GM21528 (cell line): Measurements from ENCODE around the gene FAM83C.
"Not testable (repeated sequence)": the region's sequence is repeated elsewhere in the genome, so short reads cannot be mapped to it uniquely, and the experiment has no call there.

ENCODE experiments used
- ATAC-seq: cut with Tn5 transposase; IDR thresholded peaks from one replicate; pipeline ENCODE4 v1.9.1; 2021; ENCODE audit warnings: mild to moderate bottlenecking, moderate library complexity; ENCODE audit not compliant: unreplicated experiment, low FRiP score

FAM83C gene

DNA sequence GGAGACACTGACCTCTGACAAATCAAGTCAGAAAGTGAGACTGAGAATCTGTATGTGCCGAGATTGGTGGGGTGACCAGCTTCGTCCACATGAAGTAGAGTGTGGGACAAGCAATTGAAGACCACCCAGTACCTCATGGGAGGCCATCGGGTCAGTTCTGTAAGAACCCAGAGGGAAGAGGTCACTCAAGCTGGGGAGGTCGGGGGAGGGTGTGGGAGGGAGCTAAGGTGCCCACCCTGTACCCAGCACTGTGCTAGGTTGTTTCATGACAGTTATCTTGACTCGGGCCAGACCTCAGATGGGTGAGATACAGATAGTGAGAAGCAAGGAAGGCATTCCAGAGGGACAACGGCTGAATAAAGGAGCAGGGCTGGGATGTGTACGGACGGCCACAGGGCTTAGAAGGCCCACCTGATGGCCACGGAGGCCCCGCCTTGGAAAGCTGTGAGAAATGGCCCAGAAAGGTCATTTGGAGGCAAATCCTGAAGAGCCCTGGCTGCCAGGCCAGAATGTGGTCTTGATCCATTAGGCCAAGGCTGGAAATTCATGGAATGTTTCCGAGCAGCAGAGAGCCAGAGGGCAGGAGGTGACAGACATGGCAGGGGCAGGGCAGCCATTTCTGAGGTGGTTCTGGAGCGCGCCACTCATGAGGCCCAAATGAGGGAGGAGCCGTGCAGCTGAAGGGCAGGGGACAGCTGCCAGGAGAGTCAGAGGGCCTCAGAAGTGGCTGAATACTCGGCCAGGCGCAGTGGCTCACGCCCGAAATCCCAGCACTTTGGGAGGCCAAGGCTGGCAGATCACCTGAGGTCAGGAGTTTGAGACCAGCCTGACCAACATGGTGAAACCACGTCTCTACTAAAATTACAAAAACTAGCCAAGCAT lies 22.0 kb downstream of the FAM83C start:
- ATAC-seq: no peak

DNA sequence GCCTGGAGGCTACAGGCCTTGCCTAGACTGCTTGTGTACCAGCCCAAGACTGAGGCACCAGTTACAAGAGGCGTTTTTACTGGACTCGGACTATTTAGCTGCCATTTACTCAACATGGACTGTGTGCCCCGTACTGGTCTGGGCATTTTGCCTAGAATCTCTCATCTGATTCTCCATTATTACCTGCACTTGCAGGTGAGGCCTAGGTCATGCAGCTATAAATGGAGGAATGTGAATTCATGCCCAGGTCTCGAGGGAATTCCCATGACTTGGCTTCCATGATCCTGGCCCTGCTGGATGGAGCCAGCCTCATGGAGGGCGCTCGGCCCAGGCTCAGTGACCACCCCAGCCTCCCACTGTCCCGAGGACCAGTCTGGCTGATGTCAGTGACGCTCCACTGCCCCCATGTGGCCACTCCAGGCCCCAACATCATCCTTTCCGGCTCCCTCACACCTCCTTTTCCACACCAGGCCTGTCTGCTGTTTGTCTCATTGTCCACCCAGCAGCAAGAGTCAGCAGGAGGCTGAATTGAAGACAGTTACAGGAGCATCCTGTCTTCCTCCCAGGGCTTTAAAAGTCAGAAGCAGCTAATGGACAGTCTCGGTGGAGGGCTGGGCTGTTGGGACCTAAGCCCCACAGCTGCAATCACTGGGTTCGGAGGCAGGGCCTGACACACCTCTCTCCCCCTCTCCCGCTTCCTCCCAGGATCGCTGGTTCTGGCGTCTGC lies 23.0 kb downstream of the FAM83C start:
- ATAC-seq: no peak

DNA sequence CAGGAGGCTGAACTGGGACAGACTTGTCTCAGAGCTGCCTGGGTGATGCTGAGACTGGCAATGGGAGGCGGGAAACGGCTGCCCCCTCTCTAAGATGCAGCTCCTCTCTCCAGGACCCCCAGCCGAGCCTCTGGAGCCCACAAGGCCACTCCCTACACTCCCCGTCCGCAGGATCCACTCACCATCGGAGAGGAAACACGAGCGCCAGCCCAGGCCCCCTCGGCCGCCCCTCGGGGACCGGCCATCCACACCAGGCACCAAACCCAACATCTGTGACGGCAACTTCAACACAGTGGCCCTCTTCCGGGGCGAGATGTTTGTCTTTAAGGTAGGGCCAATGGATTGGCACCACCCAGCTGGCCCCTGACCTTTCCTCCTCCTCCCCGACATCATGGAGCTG lies 25.1 kb downstream of the FAM83C start:
- no peak for ATAC-seq

DNA sequence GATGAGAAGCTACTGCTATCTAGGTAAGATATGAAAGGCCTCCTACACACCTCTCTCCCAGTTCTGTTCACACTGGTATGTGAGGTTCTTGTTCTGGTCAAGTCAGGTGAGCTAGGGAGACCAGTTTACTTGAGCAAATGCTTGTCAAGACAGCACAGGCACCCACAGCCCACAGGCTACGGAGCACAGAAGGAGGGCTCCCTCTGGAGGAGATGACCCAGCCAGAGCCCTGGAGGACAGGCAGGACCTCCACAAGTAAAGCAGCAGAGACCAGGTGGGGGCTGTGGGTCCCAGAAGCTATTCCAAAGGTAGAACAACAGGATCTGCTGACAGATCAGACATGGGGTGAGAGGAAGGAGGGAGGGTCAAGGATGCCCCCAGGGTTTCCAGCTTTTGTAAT lies 27.5 kb downstream of the FAM83C start:
- ATAC-seq: no peak

DNA sequence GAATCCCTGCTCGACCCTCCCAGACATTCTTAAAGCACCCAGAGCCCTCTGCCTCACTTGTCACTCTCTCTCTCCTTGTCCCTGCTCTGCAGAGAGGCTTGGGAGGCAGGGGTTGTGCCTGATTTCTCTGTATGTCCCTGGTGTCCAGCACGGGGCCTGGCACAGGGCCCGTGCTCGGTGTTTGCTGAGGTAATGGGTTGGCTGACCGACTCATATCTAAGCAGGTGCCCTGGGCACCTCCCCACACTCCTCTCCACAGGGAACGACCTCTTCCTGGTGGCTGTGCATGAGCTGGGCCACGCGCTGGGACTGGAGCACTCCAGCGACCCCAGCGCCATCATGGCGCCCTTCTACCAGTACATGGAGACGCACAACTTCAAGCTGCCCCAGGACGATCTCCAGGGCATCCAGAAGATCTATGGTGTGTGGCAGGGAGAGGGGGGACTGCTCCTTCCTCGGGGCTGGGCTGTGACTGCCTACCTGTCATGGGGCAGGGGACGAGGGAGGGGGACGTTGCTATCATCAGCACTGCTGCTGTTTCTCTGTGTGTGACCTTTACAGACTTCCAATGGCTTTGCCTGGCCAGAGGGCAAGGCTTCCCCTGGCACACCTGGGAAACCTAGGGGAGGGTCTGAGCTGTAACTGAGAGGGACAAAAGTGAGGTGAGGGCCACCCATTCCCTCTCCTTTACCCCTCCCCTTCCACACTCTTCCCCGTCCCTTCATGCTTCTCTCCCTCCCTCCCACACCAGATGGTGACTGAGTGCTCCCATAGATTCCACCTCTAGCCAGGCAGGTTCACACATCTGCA lies 28.5 kb downstream of the FAM83C start:
- no peak for ATAC-seq

DNA sequence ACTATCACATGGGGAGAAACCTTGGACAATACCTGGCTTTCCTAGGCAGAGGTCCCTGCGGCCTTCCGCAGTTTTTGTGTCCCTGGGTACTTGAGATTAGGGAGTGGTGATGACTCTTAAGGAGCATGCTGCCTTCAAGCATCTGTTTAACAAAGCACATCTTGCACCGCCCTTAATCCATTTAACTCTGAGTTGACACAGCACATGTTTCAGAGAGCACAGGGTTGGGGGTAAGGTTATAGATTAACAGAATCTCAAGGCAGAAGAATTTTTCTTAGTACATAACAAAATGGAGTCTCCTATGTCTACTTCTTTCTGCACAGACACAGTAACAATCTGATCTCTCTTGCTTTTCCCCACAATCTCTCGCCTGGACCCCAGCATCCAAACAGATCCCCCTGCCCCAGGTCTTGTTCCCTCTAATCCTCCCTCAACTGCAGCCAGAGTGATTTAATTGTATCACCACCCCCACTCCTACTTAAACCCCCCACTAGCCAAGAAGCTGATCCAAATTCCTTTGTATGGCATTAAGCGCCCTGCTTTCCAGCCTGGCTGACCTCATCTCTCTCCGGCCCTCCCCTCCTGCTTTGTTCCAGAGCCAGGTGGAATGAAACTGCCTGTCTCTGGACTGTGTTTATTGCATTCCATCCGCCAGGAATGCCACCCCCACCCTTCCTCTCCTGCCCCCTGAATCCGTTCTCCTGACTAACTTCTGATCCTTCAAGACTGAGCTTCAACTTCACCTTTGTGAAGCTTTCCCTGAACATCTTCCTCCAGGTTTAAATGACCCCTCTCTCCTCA lies 29.3 kb downstream of the FAM83C start:
- ATAC-seq: not testable (repeated sequence)

DNA sequence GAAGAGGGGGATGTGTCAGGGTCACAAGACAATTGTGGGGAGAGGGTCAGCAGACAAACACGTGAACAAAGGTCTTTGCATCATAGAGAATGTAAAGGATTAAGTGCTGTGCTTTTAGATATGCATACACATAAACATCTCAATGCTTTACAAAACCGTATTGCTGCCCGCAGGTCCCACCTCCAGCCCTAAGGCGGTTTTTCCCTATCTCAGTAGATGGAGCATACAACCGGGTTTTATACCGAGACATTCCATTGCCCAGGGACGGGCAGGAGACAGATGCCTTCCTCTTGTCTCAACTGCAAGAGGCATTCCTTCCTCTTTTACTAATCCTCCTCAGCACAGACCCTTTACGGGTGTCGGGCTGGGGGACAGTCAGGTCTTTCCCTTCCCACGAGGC lies 29.9 kb downstream of the FAM83C start:
- ATAC-seq: not testable (repeated sequence)

DNA sequence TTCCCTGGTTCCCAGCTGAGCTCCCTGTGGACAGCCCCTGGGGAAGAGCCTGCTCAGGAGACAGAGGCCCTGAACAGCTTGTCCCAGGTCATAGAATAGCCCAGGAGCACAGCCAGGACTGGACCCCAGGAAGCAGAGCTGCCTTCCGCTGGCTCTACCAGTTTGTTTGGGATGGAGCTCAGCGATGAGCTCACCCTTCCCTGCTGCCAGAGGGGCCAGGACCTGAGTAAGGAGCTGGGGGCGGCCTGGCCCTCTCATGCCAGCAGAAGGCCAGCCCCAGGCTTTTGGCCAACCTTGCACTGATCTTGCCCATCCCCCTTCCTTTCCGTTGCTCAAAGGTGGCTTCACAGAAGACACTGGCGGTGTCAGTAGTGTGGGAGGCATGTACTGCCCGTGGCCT lies 31.8 kb downstream of the FAM83C start:
- ATAC-seq: no peak

DNA sequence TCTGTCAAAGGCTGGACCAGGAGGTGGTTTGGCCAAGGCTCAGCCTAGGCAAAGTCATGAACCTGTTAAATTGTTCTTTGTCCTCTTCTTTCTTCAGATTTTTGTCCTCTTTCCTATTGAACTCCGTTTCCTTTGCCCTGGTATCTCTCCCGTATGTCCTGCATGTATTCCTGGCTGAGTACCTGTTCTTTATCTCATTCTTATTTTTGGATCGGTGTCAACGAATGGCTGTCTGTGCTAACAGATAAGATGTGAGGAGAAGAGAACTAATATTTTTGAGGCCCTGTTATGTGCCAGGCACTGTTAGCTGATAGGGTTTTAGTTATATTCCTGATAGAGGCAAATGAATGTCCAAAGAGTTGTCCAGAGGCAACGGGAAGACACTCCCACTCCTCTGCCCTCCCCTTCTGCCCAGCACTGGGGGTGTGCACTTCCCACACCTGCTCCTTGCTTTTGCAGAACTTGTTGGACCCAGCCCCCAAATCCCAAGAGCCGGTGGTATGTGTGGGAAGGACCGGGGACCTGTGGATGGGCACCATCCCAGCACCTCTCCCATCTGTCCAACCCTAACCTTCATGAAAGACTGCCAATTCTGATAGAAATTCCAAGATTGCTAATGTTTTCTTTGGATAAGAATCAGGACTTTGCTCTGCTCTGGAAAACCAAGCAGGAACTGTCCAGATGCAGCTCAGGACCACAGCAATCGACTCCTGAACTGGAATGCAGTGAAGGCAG lies 34.9 kb downstream of the FAM83C start:
- ATAC-seq: no peak

DNA sequence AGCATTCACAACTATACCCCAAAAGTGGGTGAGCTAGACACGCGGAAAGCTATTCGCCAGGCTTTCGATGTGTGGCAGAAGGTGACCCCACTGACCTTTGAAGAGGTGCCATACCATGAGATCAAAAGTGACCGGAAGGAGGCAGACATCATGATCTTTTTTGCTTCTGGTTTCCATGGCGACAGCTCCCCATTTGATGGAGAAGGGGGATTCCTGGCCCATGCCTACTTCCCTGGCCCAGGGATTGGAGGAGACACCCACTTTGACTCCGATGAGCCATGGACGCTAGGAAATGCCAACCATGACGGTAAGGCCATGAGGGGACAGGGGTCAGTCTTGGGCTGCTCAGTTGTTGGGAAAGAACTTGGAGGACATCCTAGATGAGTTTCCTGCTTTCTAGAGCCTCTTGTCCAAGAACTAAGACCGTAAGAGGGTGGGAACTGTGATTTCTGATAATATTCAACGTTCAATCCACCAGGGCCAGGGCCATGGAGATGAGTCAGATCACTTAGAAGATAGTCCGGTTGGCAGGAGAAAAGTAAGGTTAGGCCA lies 37.7 kb downstream of the FAM83C start:
- no peak for ATAC-seq

DNA sequence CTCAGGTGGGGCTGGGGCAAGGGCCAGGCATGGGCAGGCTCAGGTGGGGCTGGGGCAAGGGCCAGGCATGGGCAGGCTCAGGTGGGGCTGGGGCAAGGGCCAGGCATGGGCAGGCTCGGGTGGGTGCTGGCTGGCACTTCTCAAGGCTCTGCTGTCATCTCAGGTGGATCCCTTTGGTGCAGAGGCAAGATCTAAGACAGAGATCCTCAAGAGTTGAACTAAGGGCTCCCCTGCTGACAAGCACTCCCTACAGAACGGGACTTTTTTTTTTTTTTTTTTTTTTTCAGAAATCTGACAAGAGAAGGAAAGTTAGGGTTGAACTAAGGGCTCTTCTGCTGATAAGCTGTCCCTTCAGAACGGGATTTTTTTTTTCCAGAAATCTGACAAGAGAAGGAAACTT lies 39.2 kb downstream of the FAM83C start:
- ATAC-seq: no peak

DNA sequence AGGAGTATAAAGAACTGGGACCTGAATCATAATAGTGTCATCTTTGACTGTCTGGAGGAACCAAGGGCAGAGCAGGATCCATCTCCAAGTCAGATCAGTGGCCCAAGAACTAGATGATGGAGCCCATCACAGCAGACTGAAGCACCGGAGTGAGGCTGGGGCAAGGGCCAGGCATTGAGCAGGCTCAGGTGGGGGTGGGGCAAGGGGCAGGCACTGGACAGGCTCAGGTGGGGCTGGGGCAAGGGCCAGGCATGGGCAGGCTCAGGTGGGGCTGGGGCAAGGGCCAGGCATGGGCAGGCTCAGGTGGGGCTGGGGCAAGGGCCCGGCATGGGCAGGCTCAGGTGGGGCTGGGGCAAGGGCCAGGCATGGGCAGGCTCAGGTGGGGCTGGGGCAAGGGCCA lies 39.6 kb downstream of the FAM83C start:
- not testable (repeated sequence) for ATAC-seq

DNA sequence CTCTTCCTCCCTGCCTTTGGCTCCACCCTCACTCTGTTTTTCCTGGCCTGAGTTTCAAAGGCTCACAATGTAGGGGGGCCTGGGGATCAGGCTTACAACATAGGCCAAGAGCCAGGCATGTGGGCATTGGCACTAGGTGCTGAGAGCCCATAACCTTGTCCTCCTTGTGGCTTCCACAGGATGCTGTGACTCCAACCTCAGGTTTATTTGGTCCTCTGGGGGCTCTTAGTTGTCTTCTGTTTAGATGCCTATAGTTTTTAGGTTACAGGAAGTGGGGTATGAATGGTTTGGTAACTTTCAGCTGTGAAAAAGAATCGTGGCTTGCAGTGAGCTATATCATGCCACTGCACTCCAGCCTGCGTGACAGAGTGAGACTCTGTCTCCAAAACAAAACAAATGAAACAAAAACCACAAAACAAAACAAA lies 40.2 kb downstream of the FAM83C start:
- ATAC-seq: peak; percentile 65

DNA sequence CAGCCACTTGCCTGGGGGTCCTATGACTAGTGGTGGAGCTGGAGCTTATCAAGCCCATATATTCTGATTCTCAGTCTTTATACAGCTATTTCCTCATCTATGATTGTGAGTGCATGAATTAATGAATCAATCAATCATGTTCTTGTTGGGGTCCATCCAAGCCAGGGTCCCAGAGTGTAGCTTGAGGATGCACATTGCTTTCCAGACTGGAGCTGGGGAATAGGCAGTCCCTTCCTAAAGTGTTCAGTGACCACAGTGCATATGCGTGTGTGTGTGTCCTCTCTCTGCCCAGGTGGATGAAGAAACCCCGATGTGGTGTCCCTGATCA lies 40.6 kb downstream of the FAM83C start:
- no peak for ATAC-seq

DNA sequence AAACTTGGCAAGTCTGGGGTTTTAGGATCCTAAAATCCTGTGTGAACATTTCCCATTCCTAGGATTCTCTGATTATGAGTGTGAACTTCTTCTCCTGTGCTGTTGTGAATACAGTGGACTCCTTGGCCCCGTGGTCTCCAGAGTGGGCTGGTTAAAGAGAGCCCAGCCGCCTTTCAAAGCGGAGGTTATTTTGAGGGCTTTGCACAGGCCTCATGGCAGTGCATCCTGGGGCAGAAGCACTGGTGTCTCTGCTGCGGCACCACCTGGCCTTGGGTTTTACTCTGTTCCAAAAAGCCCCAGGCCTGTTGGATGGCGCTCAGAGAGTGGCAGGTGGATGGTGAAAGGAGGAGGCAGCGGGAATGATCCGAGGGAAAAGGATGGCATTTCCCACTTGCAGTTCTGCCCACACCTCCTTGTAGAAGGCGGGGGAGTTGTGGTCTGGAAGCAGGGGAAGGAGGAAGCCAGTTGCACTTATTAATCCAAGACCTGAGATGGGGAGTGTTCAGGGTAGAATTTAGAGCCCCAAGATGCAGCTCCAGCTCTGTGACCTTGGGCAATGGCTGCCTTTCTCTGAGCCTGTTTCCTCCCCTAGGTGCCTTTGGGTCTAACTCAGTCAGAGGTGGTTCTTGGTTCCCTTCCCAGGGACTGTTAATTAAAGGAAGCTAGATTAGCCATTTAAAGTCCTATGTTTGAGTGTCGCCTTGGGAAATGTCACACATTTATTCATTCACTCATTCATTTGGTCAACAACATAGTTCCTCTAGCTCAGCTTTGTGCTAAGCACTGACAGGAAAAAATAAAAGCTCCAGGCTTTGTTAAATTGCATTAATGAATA lies 43.4 kb downstream of the FAM83C start:
- no peak for ATAC-seq

DNA sequence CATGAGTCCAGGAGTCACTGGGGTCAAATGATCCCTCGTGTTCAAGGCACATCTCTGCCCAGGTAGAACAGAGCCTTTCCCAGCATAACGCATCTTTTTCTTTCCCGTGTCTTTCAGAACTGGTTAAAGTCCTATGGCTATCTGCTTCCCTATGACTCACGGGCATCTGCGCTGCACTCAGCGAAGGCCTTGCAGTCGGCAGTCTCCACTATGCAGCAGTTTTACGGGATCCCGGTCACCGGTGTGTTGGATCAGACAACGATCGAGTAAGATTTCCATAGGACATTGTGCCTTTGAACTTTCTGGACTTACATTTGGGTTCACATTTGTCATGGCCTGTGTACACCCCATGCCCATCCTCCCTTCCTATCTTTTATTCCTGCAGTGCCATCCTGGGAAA lies 45.5 kb downstream of the FAM83C start:
- ATAC-seq: no peak

DNA sequence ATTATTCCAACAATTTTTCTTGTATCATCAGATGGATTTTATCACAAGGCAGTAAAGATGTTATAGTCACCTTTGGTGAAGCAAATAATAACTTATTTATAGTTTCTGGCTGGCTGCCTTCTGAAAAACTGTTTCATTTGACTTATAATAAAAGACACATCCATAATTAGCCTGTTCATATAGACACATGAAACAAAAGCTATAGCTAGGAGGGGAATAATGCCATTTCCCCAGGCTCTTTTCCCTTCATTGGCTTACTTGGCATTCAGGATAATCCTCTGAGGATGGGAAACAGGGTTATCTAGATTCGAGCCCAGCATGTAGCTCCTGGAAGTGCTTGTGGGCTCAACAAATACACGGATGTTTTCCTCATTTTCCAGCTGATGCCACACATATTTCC lies 48.2 kb downstream of the FAM83C start:
- ATAC-seq: no peak

DNA sequence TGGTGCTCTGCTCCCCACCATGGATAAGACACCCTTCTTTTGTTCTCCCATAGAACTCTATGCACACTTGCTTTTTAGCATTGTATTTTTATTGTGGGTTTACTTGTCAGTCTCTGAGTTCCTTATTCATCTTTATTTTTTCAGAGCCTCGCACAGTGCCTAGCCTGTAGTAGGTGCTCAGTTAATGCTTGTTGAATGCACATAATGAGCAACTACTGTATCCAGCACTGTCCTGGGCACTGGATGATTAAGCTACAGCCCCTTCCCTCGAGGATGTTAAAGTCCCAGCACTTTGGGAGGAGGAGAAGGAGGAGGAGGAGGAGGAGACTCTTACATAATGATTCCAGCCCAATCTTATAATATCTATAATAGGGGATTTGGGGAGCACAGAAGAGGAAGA lies 48.9 kb downstream of the FAM83C start:
- ATAC-seq: no peak
